ENCODE results near the gene CCSER2.
A peak's percentile ranks its signal among the peaks of the same experiment; 100 is the strongest.
"Not testable (repeated sequence)": the region's sequence is repeated elsewhere in the genome, so short reads cannot be mapped to it uniquely, and the experiment has no call there.

Gene CCSER2

GRCh38 chr10:84334811-84335210 is 6.4 kb downstream of the CCSER2 start:
- Mint-ChIP-seq H3K27me3 (no peaks in the 10 kb centered on the region), H3K36me3 (no peaks in the 10 kb centered on the region), H3K4me3 (no peak overlapping the region), H3K27ac (peak overlapping the region; percentile 80), H3K4me1 (peaks cover 54% of the 10 kb centered on the region), H3K9me3 (no peaks in the 10 kb centered on the region)

GRCh38 chr10:84335516-84335915 is 7.1 kb downstream of the CCSER2 start:
- Mint-ChIP-seq H3K4me3 (no peak overlapping the region), H3K9me3 (no peaks in the 10 kb centered on the region), H3K27ac (no peak overlapping the region), H3K27me3 (no peaks in the 10 kb centered on the region), H3K36me3 (peaks cover 2% of the 10 kb centered on the region), H3K4me1 (peaks cover 53% of the 10 kb centered on the region)

- Mint-ChIP-seq H3K4me3 (no peak overlapping the region), H3K9me3 (no peaks in the 10 kb centered on the region), H3K36me3 (peaks cover 4% of the 10 kb centered on the region), H3K4me1 (peaks cover 50% of the 10 kb centered on the region), H3K27me3 (no peaks in the 10 kb centered on the region), H3K27ac (no peak overlapping the region)
These were observed 8.2 kb downstream of the CCSER2 start for GRCh38 chr10:84336406-84337090.

GRCh38 chr10:84337199-84337598 is 8.8 kb downstream of the CCSER2 start:
- Mint-ChIP-seq H3K4me1 (peaks cover 52% of the 10 kb centered on the region), H3K36me3 (peaks cover 4% of the 10 kb centered on the region), H3K9me3 (no peaks in the 10 kb centered on the region), H3K4me3 (no peak overlapping the region), H3K27me3 (no peaks in the 10 kb centered on the region), H3K27ac (no peak overlapping the region)

- Mint-ChIP-seq H3K27me3 (no peaks in the 10 kb centered on the region), H3K9me3 (no peaks in the 10 kb centered on the region), H3K36me3 (peaks cover 7% of the 10 kb centered on the region), H3K27ac (no peak overlapping the region), H3K4me3 (no peak overlapping the region), H3K4me1 (peaks cover 62% of the 10 kb centered on the region)
These were observed 10.6 kb downstream of the CCSER2 start for GRCh38 chr10:84339025-84339424.

GRCh38 chr10:84340187-84340586 is 11.8 kb downstream of the CCSER2 start:
- Mint-ChIP-seq H3K9me3 (no peaks in the 10 kb centered on the region), H3K27ac (no peak overlapping the region), H3K4me3 (no peak overlapping the region), H3K36me3 (peaks cover 10% of the 10 kb centered on the region), H3K4me1 (peaks cover 62% of the 10 kb centered on the region), H3K27me3 (no peaks in the 10 kb centered on the region)

- Mint-ChIP-seq H3K4me3 (peak overlapping the region; percentile 31), H3K27me3 (no peaks in the 10 kb centered on the region), H3K36me3 (peaks cover 10% of the 10 kb centered on the region), H3K27ac (peak overlapping the region; percentile 66), H3K4me1 (peaks cover 60% of the 10 kb centered on the region), H3K9me3 (no peaks in the 10 kb centered on the region)
These were observed 12.5 kb downstream of the CCSER2 start for GRCh38 chr10:84340632-84341537.

- peaks cover 10% of the 10 kb centered on the region for H3K36me3 Mint-ChIP-seq
- no peak overlapping the region for H3K4me3 Mint-ChIP-seq
- peaks cover 60% of the 10 kb centered on the region for H3K4me1 Mint-ChIP-seq
- H3K9me3 Mint-ChIP-seq: no peaks in the 10 kb centered on the region
- no peaks in the 10 kb centered on the region for H3K27me3 Mint-ChIP-seq
- peak overlapping the region; percentile 66 for H3K27ac Mint-ChIP-seq
These were observed 13.1 kb downstream of the CCSER2 start for GRCh38 chr10:84341538-84341856.

- Mint-ChIP-seq H3K36me3 (peaks cover 11% of the 10 kb centered on the region), H3K27me3 (no peaks in the 10 kb centered on the region), H3K4me1 (peaks cover 60% of the 10 kb centered on the region), H3K27ac (peak overlapping the region; percentile 66), H3K4me3 (peak overlapping the region; percentile 79), H3K9me3 (no peaks in the 10 kb centered on the region)
These were observed 13.6 kb downstream of the CCSER2 start for GRCh38 chr10:84341983-84342382.

GRCh38 chr10:84342584-84342983 is 14.2 kb downstream of the CCSER2 start:
- peaks cover 12% of the 10 kb centered on the region for H3K36me3 Mint-ChIP-seq
- H3K4me1 Mint-ChIP-seq: peaks cover 60% of the 10 kb centered on the region
- peak overlapping the region; percentile 89 for H3K27ac Mint-ChIP-seq
- H3K27me3 Mint-ChIP-seq: no peaks in the 10 kb centered on the region
- H3K9me3 Mint-ChIP-seq: no peaks in the 10 kb centered on the region
- H3K4me3 Mint-ChIP-seq: peak overlapping the region; percentile 79

GRCh38 chr10:84343831-84344230 is 15.4 kb downstream of the CCSER2 start:
- peak overlapping the region; percentile 76 for H3K27ac Mint-ChIP-seq
- peaks cover 58% of the 10 kb centered on the region for H3K4me1 Mint-ChIP-seq
- H3K4me3 Mint-ChIP-seq: no peak overlapping the region
- H3K9me3 Mint-ChIP-seq: no peaks in the 10 kb centered on the region
- H3K36me3 Mint-ChIP-seq: peaks cover 12% of the 10 kb centered on the region
- H3K27me3 Mint-ChIP-seq: no peaks in the 10 kb centered on the region

- Mint-ChIP-seq H3K36me3 (peaks cover 15% of the 10 kb centered on the region), H3K27ac (peak overlapping the region; percentile 10), H3K4me3 (peak overlapping the region; percentile 3), H3K9me3 (no peaks in the 10 kb centered on the region), H3K4me1 (peaks cover 61% of the 10 kb centered on the region), H3K27me3 (no peaks in the 10 kb centered on the region)
These were observed 16.1 kb downstream of the CCSER2 start for GRCh38 chr10:84344526-84344925.

GRCh38 chr10:84347575-84348002 is 19.2 kb downstream of the CCSER2 start:
- not testable (repeated sequence) for H3K27me3 Mint-ChIP-seq, H3K9me3 Mint-ChIP-seq, H3K4me3 Mint-ChIP-seq, H3K27ac Mint-ChIP-seq
- Mint-ChIP-seq H3K4me1 (peaks cover 58% of the 10 kb centered on the region), H3K36me3 (peaks cover 10% of the 10 kb centered on the region)

- no peaks in the 10 kb centered on the region for H3K9me3 Mint-ChIP-seq
- H3K36me3 Mint-ChIP-seq: peaks cover 10% of the 10 kb centered on the region
- H3K4me3 Mint-ChIP-seq: no peak overlapping the region
- peaks cover 58% of the 10 kb centered on the region for H3K4me1 Mint-ChIP-seq
- H3K27ac Mint-ChIP-seq: peak overlapping the region; percentile 23
- H3K27me3 Mint-ChIP-seq: no peaks in the 10 kb centered on the region
These were observed 20.1 kb downstream of the CCSER2 start for GRCh38 chr10:84348447-84348846.

GRCh38 chr10:84348860-84349259 is 20.5 kb downstream of the CCSER2 start:
- H3K27ac Mint-ChIP-seq: peak overlapping the region; percentile 90
- H3K9me3 Mint-ChIP-seq: no peaks in the 10 kb centered on the region
- H3K27me3 Mint-ChIP-seq: no peaks in the 10 kb centered on the region
- peaks cover 58% of the 10 kb centered on the region for H3K4me1 Mint-ChIP-seq
- no peak overlapping the region for H3K4me3 Mint-ChIP-seq
- H3K36me3 Mint-ChIP-seq: peaks cover 10% of the 10 kb centered on the region

- H3K4me3 Mint-ChIP-seq: peak overlapping the region; percentile 15
- no peaks in the 10 kb centered on the region for H3K9me3 Mint-ChIP-seq
- no peak overlapping the region for H3K27ac Mint-ChIP-seq
- peaks cover 7% of the 10 kb centered on the region for H3K36me3 Mint-ChIP-seq
- no peaks in the 10 kb centered on the region for H3K27me3 Mint-ChIP-seq
- peaks cover 79% of the 10 kb centered on the region for H3K4me1 Mint-ChIP-seq
These were observed 24.0 kb downstream of the CCSER2 start for GRCh38 chr10:84352251-84352842.

Data from activated naive CD4-positive, alpha-beta T cell treated with anti-CD3 and anti-CD28 coated beads, Interleukin-2, amount 50 U/mL, for 24 hours (primary cell).